ENCODE results near the gene RFC3.
"Not testable (repeated sequence)": the region's sequence is repeated elsewhere in the genome, so short reads cannot be mapped to it uniquely, and the experiment has no call there.

Gene RFC3

GRCh38 chr13:33817901-33818706, at the start of gene RFC3:
TSS of gene RFC3 (plus strand) at chr13:33818149. CDS start at chr13:33818179, 30 bp downstream.
- DNase-seq: peak; percentile 93 to 95

GRCh38 chr13:33771296-33771695, 46.7 kb upstream of the RFC3 start:
- DNase-seq: no peak

- DNase-seq: no peak
Observed at GRCh38 chr13:33773790-33774462, 44.0 kb upstream of the RFC3 start.

GRCh38 chr13:33775339-33776108, 42.4 kb upstream of the RFC3 start:
- DNase-seq: peak in 1 of 2 experiments; percentile 30

GRCh38 chr13:33776239-33776881, 41.6 kb upstream of the RFC3 start:
- DNase-seq: peak in 1 of 2 experiments; percentile 54

- peak in 1 of 2 experiments; percentile 25 for DNase-seq
Observed at GRCh38 chr13:33782631-33783030, 35.3 kb upstream of the RFC3 start.

GRCh38 chr13:33783212-33783611, 34.7 kb upstream of the RFC3 start:
- not testable (repeated sequence) for DNase-seq

- no peak for DNase-seq
Observed at GRCh38 chr13:33784738-33785137, 33.2 kb upstream of the RFC3 start.

GRCh38 chr13:33785384-33785783, 32.6 kb upstream of the RFC3 start:
- peak in 1 of 2 experiments; percentile 36 for DNase-seq

GRCh38 chr13:33787051-33787591, 30.8 kb upstream of the RFC3 start:
- DNase-seq: peak in 1 of 2 experiments; percentile 46

- DNase-seq: no peak
Observed at GRCh38 chr13:33789066-33789606, 28.8 kb upstream of the RFC3 start.

- DNase-seq: no peak
Observed at GRCh38 chr13:33789739-33790138, 28.2 kb upstream of the RFC3 start.

GRCh38 chr13:33793726-33794125, 24.2 kb upstream of the RFC3 start:
- DNase-seq: no peak

GRCh38 chr13:33794576-33794975, 23.4 kb upstream of the RFC3 start:
- no peak for DNase-seq

GRCh38 chr13:33796095-33796494, 21.9 kb upstream of the RFC3 start:
- no peak for DNase-seq

- no peak for DNase-seq
Observed at GRCh38 chr13:33797622-33798021, 20.3 kb upstream of the RFC3 start.

- DNase-seq: no peak
Observed at GRCh38 chr13:33798023-33798422, 19.9 kb upstream of the RFC3 start.

- peak; percentile 17 to 24 for DNase-seq
Observed at GRCh38 chr13:33799950-33800592, 17.9 kb upstream of the RFC3 start.

- DNase-seq: no peak
Observed at GRCh38 chr13:33800646-33801186, 17.2 kb upstream of the RFC3 start.

- no peak for DNase-seq
Observed at GRCh38 chr13:33806470-33807248, 11.3 kb upstream of the RFC3 start.

GRCh38 chr13:33812829-33813228, 5.1 kb upstream of the RFC3 start:
- DNase-seq: not testable (repeated sequence)
